ENCODE measurements around the gene CALR. TPM values are rescaled to one million over a fixed set of nuclear protein-coding genes. Genes with fewer than 3 reads are reported as not detected.
"Not testable (repeated sequence)": the region's sequence is repeated elsewhere in the genome, so short reads cannot be mapped to it uniquely, and the experiment has no call there.

The CALR gene
- total RNA-seq, 4 donors from 2014 or later = 262 to 577 (median 513) TPM

DNA sequence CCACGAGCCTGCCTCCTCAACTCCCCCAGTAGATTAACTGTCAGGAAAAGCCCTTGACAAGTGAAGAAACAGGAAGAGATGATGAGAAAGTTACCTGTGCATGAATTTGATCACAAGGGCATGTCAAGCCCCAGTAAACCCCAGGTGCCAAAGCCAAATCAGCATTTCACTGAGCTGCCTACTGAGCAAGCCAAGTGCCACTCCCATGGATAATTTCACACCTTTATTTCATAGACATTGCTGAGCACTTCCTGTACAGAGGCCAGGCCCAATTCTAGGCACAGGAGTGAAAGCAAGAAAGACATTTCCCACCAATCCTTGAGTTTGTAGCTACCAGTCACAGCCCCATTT, 16.2 kb downstream of the CALR start:
- H3K9me3 ChIP-seq = no peaks in the 10 kb centered on the region
- intact Hi-C loops (cut with DNase I) = no loop called here
- TF ChIP-seq POLR2A (IDR thresholded peaks at IDR 0.05) (no peak), CTCF (IDR thresholded peaks at IDR 0.05) (no peak)
- WGBS, 2 donors = 0 to 20% methylated on average over 1 of the region's 1 CpG
- peak overlapping the region; percentile 88 to 97 (median 92) for H3K27ac ChIP-seq
- H3K4me3 ChIP-seq = no peak overlapping the region
- no peak for DNase-seq
- H3K4me1 ChIP-seq = peaks cover 42 to 63% (median 43%) of the 10 kb centered on the region in 3 donors
- no peaks in the 10 kb centered on the region for H3K27me3 ChIP-seq
- H3K36me3 ChIP-seq = peaks cover 7 to 51% (median 33%) of the 10 kb centered on the region in 3 donors

DNA sequence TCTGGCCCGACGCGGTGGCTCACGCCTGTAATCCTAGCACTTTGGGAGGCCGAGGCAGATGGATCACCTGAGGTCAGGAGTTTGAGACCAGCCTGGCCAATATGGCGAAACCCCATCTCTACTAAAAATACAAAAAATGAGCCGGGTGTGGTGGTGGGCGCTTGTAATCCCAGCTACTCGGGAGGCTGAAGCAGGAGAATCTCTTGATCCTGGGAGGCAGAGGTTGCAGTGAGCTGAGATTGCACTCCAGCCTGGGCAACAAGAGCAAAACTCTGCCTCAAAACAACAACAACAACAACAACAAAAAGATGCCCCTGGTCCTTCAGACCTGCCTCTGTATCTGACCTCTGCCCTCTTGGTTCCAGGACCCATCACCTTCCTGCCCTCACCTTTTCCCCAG, 17.2 kb downstream of the CALR start:
- H3K9me3 ChIP-seq; intact Hi-C loops (cut with DNase I); H3K27me3 ChIP-seq; DNase-seq: not testable (repeated sequence)
- Histone ChIP-seq H3K36me3 (peaks cover 4 to 41% (median 27%) of the 10 kb centered on the region in 3 donors), H3K27ac (peak overlapping the region; percentile 88 to 97 (median 92)), H3K4me3 (peak overlapping the region in 2 of 4 donors; percentile 83 to 95), H3K4me1 (peaks cover 42 to 63% (median 43%) of the 10 kb centered on the region in 3 donors)
- 74 to 77% methylated on average over 7 to 9 of the region's 9 CpGs for WGBS, 2 donors

GRCh38 chr19:12955996-12956395, 17.6 kb downstream of the CALR start:
- Histone ChIP-seq H3K27ac (peak overlapping the region; percentile 88 to 97 (median 92)), H3K4me1 (peaks cover 42 to 63% (median 43%) of the 10 kb centered on the region in 3 donors), H3K4me3 (peak overlapping the region; percentile 65 to 95 (median 86)), H3K9me3 (no peaks in the 10 kb centered on the region), H3K27me3 (no peaks in the 10 kb centered on the region), H3K36me3 (peaks cover 4 to 37% (median 23%) of the 10 kb centered on the region in 3 donors)
- intact Hi-C loops (cut with DNase I) = no loop called here
- no peak for TF ChIP-seq CTCF (IDR thresholded peaks at IDR 0.05)
- no peak for TF ChIP-seq POLR2A (IDR thresholded peaks at IDR 0.05)
- WGBS, 2 donors = 22 to 35% methylated on average over 6 to 7 of the region's 12 CpGs
- no peak for DNase-seq

DNA sequence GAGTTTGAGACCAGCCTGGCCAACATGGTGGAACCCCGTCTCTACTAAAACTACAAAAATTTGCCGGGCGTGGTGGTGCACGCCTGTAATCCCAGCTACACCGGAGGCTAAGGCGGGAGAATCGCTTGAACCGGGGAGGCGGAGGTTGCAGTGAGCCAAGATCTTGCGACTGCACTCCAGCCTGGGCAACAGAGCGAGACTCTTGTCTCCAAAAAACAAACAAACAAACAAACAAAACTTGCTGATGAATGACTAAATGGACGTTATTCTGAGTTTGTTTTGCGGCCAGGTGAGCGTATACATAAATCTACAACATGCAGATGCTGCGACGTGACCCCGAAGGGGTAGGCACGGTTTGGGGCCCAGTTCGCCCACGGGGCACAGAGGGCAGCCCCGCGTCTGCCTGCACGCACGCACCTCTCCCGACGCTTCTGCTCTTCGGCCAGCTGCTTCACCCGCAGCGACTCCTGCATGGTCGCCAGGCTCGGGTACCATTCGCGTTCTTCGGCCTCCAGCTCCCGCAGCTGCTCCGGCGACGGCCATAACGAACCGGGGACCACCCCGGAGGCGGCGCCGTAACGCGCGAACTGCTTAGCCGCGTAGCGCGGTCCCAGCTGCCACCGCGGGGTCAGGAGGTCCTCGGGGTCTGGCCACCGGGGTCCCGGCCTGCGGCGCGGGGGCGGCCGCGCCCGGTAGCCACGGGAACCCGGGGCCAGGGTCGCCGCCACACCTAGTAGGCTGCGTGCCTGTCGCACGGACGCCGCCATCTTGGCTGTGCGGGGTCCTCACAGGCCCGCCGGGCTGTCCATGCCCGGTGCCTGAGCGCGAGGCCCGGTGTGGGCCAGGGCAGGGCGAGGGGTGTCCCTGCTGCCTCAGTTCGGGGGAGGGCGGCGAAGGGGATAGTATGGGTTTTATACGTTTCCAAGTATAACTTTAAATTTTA, 18.3 kb downstream of the CALR start, which contains the start of gene GADD45GIP1:
GADD45GIP1 (minus strand) TSS at position 778 of the 943 bp plus-strand sequence; CDS start at position 767, 11 bp downstream.
- Histone ChIP-seq H3K27me3 (no peaks in the 10 kb centered on the region), H3K27ac (peak within 1 kb of the TSS; percentile 88 to 97 (median 92)), H3K4me3 (peak within 1 kb of the TSS; percentile 65 to 95 (median 86)), H3K9me3 (no peaks in the 10 kb centered on the region), H3K4me1 (peaks cover 42 to 57% (median 43%) of the 10 kb centered on the region in 3 donors), H3K36me3 (peaks cover under 1 to 30% (median 16%) of the 10 kb centered on the region in 3 donors)
- intact Hi-C loops (cut with DNase I) = no loop called here
- DNase-seq = no peak
- whole genome bisulfite sequencing, 2 donors = 1 to 4% methylated on average over 16 to 26 of the region's 84 CpGs
- TF ChIP-seq CTCF (IDR thresholded peaks at IDR 0.05) = no peak
- TF ChIP-seq POLR2A (IDR thresholded peaks at IDR 0.05) = peak in 2 of 4 donors; percentile 57 to 73

DNA sequence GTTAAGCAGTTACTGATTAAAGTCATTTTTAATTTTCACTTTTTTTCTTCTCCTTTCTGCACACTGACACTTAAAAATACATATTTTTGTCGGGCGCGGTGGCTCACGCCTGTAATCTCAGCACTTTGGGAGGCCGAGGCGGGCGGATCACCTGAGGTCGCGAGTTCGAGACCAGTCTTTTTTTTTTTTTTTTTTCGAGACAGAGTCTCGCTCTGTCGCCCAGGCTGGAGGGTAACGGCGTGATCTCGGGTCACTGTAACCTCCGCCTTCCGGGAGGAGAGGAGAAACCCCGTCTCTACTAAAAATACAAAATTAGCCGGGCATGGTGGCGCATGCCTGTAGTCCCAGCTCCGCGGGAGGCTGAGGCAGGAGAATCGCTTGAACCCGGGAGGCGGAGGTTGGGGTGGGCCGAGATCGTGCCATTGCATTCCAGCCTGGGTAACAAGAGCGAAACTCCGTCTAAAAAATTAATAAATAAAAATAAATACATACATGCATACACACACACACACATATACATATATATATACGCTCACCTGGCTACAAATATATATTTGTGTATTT, 19.1 kb downstream of the CALR start:
- peaks cover 0 to 22% (median 14%) of the 10 kb centered on the region in 3 donors for H3K36me3 ChIP-seq
- H3K27me3 ChIP-seq; DNase-seq; H3K9me3 ChIP-seq; intact Hi-C loops (cut with DNase I): not testable (repeated sequence)
- H3K4me3 ChIP-seq = peak overlapping the region; percentile 65 to 95 (median 86)
- H3K4me1 ChIP-seq = peaks cover 36 to 50% (median 39%) of the 10 kb centered on the region in 3 donors
- 34 to 41% methylated on average over 19 to 22 of the region's 31 CpGs for WGBS, 2 donors
- peak overlapping the region; percentile 88 to 97 (median 92) for H3K27ac ChIP-seq

DNA sequence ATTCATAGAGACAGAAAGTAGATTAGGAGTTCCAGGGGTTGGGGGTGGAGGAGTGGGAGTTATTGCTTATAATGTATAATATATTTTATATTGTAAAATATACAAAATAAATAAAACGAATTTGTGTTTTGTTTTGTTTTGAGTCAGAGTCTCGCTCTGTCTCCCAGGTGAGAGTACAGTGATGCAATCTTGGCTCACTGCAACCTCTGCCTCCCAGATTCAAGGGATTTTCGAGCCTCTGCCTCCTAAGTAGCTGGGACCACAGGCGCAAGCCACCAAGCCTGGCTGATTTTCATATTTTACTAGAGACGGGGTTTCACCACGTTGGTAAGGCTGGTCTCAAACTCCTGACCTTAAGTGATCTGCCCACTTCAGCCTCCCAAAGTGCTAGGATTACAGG, 21.1 kb downstream of the CALR start:
- no peaks in the 10 kb centered on the region for H3K27me3 ChIP-seq
- no peak overlapping the region for H3K27ac ChIP-seq
- intact Hi-C loops (cut with DNase I) = no loop called here
- H3K9me3 ChIP-seq = no peaks in the 10 kb centered on the region
- H3K4me1 ChIP-seq = peaks cover 19 to 30% (median 19%) of the 10 kb centered on the region in 3 donors
- no peak for TF ChIP-seq POLR2A (IDR thresholded peaks at IDR 0.05)
- TF ChIP-seq CTCF (IDR thresholded peaks at IDR 0.05) = no peak
- no peak overlapping the region for H3K4me3 ChIP-seq
- 54 to 68% methylated on average over 6 of the region's 6 CpGs for WGBS, 2 donors
- no peak for DNase-seq
- H3K36me3 ChIP-seq = peaks cover 0 to 2% (median 0%) of the 10 kb centered on the region in 3 donors
